GM21447 (cell line): ENCODE data around the gene PLEKHM3.
A peak's percentile ranks its signal among the peaks of the same experiment; 100 is the strongest.
"Not testable (repeated sequence)": the region's sequence is repeated elsewhere in the genome, so short reads cannot be mapped to it uniquely, and the experiment has no call there.

Experiments used
- ATAC-seq: cut with Tn5 transposase; IDR thresholded peaks from one replicate; pipeline ENCODE4 v1.9.1; 2021; ENCODE audit not compliant: unreplicated experiment

The PLEKHM3 gene

GRCh38 chr2:208037564-208038487 is 12.5 kb upstream of the PLEKHM3 start:
- ATAC-seq: no peak

DNA sequence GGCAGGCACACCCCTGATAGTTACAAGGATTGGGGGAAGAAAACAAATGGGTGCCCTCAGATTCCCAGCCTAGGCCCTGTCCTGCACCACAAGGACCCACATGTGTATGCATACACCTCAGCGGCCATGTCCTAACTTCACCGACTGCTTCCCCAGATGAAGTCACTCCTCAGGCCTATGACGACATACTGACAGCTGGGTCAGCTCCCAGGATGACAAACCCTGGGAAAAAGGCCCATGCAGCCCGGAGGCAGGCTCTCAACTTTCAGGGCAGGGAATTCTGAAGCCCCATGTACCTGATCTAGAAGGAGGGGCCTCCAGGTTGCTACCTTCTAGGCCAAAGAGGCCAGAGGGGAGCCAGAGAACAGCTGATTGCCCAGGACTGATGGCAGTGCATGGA is 11.0 kb upstream of the PLEKHM3 start:
- ATAC-seq: no peak

GRCh38 chr2:208034503-208035140 is 9.3 kb upstream of the PLEKHM3 start:
- no peak for ATAC-seq

DNA sequence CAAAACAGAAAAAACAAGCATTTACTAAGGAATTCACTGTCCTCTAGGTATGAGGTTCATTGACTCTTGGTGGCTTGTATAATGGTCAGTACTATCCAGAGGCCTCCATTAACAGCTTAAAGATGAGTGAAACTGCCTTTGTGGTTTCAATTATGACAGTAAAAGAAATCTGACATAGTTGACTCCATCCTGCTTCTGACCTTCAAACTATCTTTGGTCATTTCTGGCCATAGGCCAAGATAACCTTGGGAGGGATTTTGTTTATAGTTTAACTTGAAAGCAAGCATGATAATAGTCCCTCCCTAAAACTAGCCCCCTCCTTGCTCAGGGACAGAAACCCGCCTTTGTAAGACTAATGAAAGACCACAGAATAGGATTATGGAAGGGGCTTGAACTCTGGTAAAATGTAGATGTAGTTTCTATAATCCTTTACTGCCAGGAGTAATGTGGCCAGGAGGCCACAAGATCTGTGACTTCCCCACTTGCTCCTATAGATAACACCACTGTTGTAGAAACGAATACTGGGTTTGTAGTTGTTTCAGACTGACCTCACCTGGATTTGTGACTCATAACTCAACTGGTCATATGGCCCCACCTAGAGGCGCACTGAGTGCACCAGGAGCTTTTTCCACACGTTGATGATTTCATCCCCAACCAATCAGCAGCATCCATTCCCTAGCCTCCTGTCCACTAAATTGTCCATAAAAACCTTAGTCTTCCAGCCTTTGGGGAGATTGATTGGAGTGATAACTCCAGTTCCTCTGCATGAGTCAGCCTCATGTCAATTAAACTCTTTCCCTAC is 8.6 kb upstream of the PLEKHM3 start:
- ATAC-seq: peak; percentile 90

- no peak for ATAC-seq
Measured at GRCh38 chr2:208031608-208032019, 6.3 kb upstream of the PLEKHM3 start.

GRCh38 chr2:208025814-208026184 is 472 bp upstream of the PLEKHM3 start:
- peak; percentile 21 for ATAC-seq

- no peak for ATAC-seq
Measured at GRCh38 chr2:208024091-208024490, 1.2 kb downstream of the PLEKHM3 start.

DNA sequence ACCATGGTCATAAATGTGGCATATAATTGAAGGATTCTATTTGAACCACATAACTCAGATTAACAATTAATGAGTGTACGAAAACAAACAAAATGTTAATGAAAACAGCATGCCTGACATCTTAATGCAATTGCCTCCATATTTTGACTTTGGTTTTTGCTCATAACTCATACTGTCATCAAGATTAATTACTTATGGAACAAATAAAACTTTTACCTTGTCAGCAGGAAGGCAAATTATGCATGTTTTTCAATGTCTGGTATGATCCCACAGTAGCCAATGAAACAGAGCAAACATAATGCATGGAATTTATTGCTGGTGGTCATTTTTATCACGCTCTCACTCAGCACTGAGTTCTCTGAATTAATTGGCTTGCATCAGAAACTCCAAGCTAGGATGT is 5.1 kb downstream of the PLEKHM3 start:
- no peak for ATAC-seq

DNA sequence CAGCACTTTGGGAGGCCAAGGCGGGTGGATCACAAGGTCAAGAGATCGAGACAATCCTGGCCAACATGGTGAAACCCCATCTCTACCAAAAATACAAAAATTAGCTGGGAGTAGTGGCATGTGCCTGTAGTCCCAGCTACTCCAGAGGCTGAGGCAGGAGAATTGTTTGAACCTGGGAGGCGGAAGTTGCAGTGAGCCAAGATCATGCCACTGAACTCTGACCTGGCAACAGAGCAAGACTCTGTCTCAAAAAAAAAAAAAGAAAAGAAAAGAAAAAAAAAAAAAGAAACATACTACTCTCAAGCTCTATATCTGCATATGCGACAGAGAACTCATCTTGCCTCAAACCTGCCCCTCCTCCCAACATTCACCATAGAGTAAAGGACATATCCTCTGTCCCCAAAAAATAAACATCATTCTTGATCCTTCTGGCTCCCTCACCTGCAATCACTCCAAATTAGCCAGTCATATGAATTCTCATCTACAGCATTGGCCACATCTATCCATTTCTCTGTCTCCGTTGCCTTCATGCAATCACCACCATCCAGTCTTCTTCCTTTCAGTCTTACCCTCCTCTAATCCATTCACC is 7.1 kb downstream of the PLEKHM3 start:
- not testable (repeated sequence) for ATAC-seq

DNA sequence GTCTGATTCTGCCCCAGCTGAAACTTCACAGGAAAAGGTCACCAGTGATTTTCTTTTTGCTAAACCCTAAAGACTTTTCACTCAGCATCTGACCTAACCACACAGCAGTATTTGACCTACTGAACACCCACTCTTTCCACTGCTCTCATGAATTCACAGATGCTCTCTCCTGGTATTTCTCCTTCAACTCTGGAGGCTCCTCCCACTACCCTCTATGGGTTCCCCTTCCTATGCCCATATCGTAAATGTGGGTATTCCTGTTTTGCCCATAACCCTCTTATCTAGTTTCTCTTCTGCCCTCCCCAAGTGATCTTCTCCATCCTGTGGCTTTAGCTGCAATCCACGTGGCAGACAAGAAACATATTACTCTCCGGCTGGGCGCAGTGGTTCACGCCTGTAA is 7.6 kb downstream of the PLEKHM3 start:
- no peak for ATAC-seq

GRCh38 chr2:208015475-208015874 is 9.9 kb downstream of the PLEKHM3 start:
- ATAC-seq: no peak

DNA sequence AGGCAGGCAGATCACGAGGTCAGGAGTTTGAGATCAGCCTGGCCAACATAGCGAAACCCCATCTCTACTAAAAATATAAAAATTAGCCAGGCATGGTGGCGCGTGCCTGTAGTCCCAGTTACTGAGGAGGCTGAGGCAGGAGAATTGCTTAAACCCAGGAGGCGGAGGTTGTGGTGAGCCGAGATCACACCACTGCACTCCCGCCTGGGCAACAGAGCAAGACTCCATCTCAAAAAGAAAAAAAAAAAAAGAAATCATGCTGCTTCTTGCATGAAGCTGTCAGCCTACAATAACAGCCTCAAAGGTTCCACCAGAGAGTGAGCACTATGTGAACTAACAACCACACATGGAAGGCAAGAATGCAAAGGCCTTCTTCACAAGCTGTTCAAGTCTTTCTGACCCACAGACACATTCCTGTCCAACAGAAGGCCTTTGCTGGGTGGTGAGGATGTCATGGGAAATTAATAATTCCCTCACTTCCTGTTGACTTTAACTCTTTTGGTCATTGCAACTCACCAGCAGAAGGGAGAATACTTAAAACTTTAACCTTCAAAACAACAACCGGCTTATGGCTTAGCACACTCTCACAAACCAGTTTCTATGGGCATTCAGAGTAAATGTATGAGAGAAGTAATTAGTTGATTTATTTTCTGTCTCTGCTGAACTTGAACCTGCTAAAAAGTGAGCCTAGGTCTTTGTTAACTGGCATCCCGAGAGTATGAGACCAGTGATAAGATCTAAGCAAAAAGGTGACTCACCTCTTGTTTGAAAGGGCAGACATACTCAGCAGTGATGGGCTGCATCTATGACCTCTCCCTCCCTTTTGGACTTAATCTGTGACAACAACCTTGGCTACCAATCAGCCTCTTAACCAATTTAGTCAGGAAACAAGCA is 11.8 kb downstream of the PLEKHM3 start:
- no peak for ATAC-seq

- ATAC-seq: no peak
Measured at GRCh38 chr2:208012449-208012848, 12.9 kb downstream of the PLEKHM3 start.

DNA sequence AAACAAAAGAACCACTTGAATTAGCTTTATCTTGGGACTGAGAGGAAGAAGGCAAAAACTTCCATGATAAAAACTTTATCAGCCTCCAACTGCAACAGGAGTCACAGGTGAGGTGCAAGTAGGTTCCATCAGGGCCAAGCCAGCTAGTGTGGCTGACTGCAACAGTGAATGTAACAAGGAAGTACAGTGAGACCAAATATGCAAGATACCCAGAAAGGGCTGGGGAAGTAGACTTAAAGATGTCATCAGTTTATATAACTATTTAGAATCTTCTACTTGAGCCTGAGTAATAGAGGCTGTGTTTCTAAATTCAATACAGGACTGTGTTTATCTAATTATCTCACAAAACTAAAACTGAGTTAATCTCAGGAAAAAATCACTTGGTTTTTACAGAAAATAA is 14.8 kb downstream of the PLEKHM3 start:
- ATAC-seq: no peak

- ATAC-seq: no peak
Measured at GRCh38 chr2:208006833-208007232, 18.5 kb downstream of the PLEKHM3 start.

DNA sequence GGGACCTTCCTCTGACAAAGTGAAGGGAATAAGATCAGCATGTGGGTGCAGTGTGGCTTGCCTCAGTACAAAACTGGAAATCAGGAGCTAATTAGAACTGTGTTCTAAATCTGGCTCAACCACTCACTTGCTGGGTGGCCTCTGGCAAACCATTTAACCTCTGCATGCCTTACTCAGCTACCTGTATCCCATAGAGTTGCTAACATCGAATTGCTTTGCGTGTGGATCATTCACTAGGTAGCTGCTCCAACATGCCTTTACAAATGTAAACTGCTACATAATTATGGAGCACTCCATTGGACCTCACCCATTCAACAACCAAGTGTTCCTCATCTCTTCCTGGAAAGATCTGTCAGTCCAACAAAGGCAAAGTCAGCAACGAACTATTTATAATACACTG is 19.0 kb downstream of the PLEKHM3 start:
- ATAC-seq: no peak

- no peak for ATAC-seq
Measured at GRCh38 chr2:208001924-208002323, 23.4 kb downstream of the PLEKHM3 start.

- no peak for ATAC-seq
Measured at GRCh38 chr2:208000701-208001395, 24.5 kb downstream of the PLEKHM3 start.

DNA sequence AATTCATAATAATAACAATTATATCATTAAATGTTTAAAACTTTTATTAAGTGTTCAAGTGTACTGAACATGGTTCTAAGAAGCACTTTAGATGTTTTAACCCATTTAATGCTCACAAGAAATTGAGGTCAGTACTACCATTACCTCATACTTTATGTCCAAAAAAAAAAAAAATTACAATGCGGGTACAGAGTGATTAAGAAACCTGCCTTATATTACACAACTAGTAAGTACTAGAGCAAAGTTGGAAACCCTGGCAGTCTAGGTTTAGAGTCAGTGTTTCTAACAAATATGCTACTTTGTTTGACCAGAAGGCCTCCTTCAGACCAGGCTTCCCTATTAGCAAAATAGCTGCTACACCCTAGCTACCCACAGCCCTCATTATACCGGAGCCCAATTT is 28.5 kb downstream of the PLEKHM3 start:
- ATAC-seq: no peak

- no peak for ATAC-seq
Measured at GRCh38 chr2:207995887-207996286, 29.4 kb downstream of the PLEKHM3 start.
